ENCODE measurements around the gene TMEM42. TPM values are rescaled to one million over a fixed set of nuclear protein-coding genes. Genes with fewer than 3 reads are reported as not detected.

TMEM42 gene
- total RNA-seq, 1 experiment from 2014 or later = 12.7 TPM

DNA sequence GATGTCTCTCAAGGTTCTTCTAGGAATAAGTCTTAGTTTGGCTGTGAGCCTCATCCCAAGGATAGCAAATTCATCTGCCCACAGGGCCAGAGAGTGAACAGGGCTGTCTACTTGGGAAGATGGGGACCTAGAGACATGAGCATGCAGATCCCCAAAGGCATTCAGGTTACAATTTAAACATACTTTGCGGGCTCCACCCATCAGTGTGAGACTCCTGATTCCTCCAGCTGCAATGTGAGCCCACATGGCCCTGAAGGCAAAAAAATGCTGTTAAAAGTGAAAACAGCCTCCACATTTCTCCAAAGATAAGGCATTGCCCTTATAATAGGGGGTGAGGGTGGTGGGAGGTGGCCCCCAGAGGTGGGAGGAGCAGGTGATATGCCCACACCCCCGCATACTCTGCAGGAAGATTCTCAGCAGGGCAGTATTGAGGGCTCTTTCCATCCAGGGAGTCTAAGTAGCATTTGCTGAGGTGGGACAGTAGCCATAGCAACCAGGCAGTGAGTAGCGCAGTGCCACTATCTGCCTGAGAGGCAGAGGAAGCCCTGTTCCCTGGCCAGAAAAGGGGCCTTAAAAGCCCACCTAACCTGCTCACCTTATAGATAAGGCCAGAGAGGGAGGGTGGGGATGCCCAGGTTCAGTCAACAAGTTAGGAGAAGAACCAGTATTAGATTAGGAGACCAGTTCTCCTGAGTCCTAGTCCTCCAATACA is 43.9 kb downstream of the TMEM42 start:
- no peaks in the 10 kb centered on the region for H3K36me3 ChIP-seq (ENCODE audit: control insufficient read depth, insufficient read depth, low read length)
- ChIA-PET POLR2A (interaction anchor here (0.7 kb wide), 1 partner anchor 128 kb away, joined by 4 read pairs; no protein-coding TSS in a partner anchor), CTCF (interaction anchor here (0.6 kb wide), 1 partner anchor 1156 kb away, joined by 6 read pairs; no protein-coding TSS in a partner anchor)
- H3K27ac ChIP-seq (ENCODE audit: low read length) = no peak overlapping the region
- H3K9me3 ChIP-seq (ENCODE audit: control insufficient read depth, insufficient read depth, low read depth, low read length) = no peaks in the 10 kb centered on the region
- no peak overlapping the region for H3K4me3 ChIP-seq (ENCODE audit: low read depth in 2 of 2, low read length in 2 of 2)
- intact Hi-C loops (cut with micrococcal nuclease; ENCODE audit: unreplicated experiment) (no loop called here), in situ Hi-C loops (cut with HindIII; ENCODE audit: low pct_unique_long_range_greater_than_20kb, low sequenced_read_pairs) (no loop called here)
- TF ChIP-seq POLR2AphosphoS5 (IDR thresholded peaks at IDR 0.05; ENCODE audit: low read depth, low read length) (no peak), TCF7L2 (IDR thresholded peaks at IDR 0.05; ENCODE audit: low read depth, low read length) (no peak), SIN3A (IDR thresholded peaks at IDR 0.05; ENCODE audit: borderline replicate concordance, insufficient read depth, low read depth, low read length) (no peak)
- TF ChIP-seq, protein P1, sequence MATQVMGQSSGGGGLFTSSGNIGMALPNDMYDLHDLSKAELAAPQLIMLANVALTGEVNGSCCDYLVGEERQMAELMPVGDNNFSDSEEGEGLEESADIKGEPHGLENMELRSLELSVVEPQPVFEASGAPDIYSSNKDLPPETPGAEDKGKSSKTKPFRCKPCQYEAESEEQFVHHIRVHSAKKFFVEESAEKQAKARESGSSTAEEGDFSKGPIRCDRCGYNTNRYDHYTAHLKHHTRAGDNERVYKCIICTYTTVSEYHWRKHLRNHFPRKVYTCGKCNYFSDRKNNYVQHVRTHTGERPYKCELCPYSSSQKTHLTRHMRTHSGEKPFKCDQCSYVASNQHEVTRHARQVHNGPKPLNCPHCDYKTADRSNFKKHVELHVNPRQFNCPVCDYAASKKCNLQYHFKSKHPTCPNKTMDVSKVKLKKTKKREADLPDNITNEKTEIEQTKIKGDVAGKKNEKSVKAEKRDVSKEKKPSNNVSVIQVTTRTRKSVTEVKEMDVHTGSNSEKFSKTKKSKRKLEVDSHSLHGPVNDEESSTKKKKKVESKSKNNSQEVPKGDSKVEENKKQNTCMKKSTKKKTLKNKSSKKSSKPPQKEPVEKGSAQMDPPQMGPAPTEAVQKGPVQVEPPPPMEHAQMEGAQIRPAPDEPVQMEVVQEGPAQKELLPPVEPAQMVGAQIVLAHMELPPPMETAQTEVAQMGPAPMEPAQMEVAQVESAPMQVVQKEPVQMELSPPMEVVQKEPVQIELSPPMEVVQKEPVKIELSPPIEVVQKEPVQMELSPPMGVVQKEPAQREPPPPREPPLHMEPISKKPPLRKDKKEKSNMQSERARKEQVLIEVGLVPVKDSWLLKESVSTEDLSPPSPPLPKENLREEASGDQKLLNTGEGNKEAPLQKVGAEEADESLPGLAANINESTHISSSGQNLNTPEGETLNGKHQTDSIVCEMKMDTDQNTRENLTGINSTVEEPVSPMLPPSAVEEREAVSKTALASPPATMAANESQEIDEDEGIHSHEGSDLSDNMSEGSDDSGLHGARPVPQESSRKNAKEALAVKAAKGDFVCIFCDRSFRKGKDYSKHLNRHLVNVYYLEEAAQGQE (IDR thresholded peaks at IDR 0.05; ENCODE audit: insufficient read depth in 1 of 2, low read depth in 2 of 2, low read length in 1 of 2) = no peak
- TF ChIP-seq, protein P2, sequence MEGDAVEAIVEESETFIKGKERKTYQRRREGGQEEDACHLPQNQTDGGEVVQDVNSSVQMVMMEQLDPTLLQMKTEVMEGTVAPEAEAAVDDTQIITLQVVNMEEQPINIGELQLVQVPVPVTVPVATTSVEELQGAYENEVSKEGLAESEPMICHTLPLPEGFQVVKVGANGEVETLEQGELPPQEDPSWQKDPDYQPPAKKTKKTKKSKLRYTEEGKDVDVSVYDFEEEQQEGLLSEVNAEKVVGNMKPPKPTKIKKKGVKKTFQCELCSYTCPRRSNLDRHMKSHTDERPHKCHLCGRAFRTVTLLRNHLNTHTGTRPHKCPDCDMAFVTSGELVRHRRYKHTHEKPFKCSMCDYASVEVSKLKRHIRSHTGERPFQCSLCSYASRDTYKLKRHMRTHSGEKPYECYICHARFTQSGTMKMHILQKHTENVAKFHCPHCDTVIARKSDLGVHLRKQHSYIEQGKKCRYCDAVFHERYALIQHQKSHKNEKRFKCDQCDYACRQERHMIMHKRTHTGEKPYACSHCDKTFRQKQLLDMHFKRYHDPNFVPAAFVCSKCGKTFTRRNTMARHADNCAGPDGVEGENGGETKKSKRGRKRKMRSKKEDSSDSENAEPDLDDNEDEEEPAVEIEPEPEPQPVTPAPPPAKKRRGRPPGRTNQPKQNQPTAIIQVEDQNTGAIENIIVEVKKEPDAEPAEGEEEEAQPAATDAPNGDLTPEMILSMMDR (IDR thresholded peaks at IDR 0.05) = no peak
- no TSS peak for BruUV-seq (replicated peaks)
- ATAC-seq (no peak), DNase-seq (ENCODE audit: low read depth, low spot score) (no peak)
- H3K27me3 ChIP-seq (ENCODE audit: control insufficient read depth, insufficient read depth, low read length) = no peaks in the 10 kb centered on the region
- no peaks in the 10 kb centered on the region for H3K4me1 ChIP-seq (ENCODE audit: control insufficient read depth, insufficient read depth, low read length)

DNA sequence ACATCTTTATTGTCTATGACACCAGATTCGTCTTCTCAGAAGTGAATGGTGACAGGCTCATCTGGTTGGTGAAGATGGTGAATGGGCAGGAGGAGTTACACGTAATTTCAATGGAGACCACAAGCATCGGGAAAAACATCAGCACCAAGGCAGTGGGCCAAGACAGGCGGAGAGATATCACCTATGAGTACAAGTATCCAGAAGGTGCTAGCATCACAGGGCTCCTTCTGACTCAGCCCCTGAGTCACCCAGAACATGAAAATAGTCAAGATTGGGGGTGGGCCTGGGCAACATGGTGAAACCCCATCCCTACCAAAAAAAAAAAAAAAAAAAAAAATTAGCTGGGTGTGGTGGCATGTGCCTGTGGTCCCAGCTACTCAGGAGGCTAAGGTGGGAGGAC is 45.3 kb downstream of the TMEM42 start:
- in situ Hi-C loops (cut with HindIII; ENCODE audit: low pct_unique_long_range_greater_than_20kb, low sequenced_read_pairs) = no loop called here
- Histone ChIP-seq H3K27ac (ENCODE audit: low read length) (no peak overlapping the region), H3K4me3 (ENCODE audit: low read depth in 2 of 2, low read length in 2 of 2) (no peak overlapping the region), H3K27me3 (ENCODE audit: control insufficient read depth, insufficient read depth, low read length) (no peaks in the 10 kb centered on the region), H3K9me3 (ENCODE audit: control insufficient read depth, insufficient read depth, low read depth, low read length) (no peaks in the 10 kb centered on the region), H3K4me1 (ENCODE audit: control insufficient read depth, insufficient read depth, low read length) (no peaks in the 10 kb centered on the region), H3K36me3 (ENCODE audit: control insufficient read depth, insufficient read depth, low read length) (no peaks in the 10 kb centered on the region)
- ATAC-seq (no peak), DNase-seq (ENCODE audit: low read depth, low spot score) (no peak)
- ChIA-PET POLR2A (no interaction called here), CTCF (no interaction called here)
- no TSS peak for BruUV-seq (replicated peaks)
- TF ChIP-seq, protein P1 (IDR thresholded peaks at IDR 0.05; ENCODE audit: insufficient read depth in 1 of 2, low read depth in 2 of 2, low read length in 1 of 2) = no peak
- TF ChIP-seq, protein P2 (IDR thresholded peaks at IDR 0.05) = no peak
- no peak for TF ChIP-seq POLR2AphosphoS5 (IDR thresholded peaks at IDR 0.05; ENCODE audit: low read depth, low read length)
- intact Hi-C loops (cut with micrococcal nuclease; ENCODE audit: unreplicated experiment) = no loop called here
